GM13977 (cell line): Measurements from ENCODE around the gene IVD.

ENCODE experiments used
- DNase-seq: peaks from one replicate; pipeline ENCODE4 v3.0.0; 2012; ENCODE audit warnings: low spot score
- in situ Hi-C: fragments of 300-500 bp; cut with MboI; formaldehyde crosslinking; loops from one replicate; pipeline ENCODE4 v1.12.0; 2022; ENCODE audit warnings: low sequenced_read_pairs, low pct_unique_long_range_greater_than_20kb, mixed read lengths, inconsistent platforms; ENCODE audit not compliant: unreplicated experiment
- TF ChIP-seq, protein P1 (sequence below): IDR thresholded peaks from 2 replicates; pipeline ENCODE4 v1.5.1; 2012; ENCODE audit warnings: mild to moderate bottlenecking, control low read depth; ENCODE audit not compliant: insufficient read depth; ENCODE audit errors: extremely low read depth, missing control alignments

The IVD gene

DNA sequence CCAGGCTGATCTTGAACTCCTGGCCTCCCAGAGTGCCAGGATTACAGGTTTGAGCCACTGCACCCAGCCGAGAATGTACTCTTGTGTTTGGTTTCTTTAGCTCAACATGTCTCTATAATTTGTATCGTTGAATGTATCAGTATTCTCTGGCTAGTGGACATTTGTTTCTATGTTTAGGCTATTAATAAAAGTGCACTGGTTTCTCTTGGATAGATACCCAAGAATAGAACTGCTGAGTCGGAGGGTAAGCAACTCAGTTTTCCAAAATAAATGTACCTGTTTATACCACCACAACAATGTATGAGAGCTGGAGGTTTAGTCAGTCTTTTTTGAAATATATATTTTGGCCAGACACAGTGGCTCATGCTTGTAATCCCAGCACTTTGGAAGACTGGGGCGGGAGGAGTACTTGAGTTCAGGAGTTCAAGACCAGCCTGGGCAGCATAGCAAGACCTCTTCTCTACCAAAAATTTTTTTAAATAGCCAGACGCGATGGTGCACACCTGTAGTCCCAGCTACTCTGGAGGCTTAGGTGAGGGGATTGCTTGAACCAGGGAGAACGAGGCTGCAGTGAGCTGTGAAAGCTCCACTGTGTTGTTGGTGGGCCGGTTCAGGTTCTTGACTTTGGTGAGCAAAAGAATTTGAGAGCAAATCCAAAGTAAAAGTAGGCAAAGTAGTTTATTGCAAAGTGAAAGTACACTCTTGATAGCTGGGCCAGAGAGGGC, 7.7 kb upstream of the IVD start:
- in situ Hi-C loops: no loop called here
- DNase-seq: no peak
- TF ChIP-seq, protein P1, sequence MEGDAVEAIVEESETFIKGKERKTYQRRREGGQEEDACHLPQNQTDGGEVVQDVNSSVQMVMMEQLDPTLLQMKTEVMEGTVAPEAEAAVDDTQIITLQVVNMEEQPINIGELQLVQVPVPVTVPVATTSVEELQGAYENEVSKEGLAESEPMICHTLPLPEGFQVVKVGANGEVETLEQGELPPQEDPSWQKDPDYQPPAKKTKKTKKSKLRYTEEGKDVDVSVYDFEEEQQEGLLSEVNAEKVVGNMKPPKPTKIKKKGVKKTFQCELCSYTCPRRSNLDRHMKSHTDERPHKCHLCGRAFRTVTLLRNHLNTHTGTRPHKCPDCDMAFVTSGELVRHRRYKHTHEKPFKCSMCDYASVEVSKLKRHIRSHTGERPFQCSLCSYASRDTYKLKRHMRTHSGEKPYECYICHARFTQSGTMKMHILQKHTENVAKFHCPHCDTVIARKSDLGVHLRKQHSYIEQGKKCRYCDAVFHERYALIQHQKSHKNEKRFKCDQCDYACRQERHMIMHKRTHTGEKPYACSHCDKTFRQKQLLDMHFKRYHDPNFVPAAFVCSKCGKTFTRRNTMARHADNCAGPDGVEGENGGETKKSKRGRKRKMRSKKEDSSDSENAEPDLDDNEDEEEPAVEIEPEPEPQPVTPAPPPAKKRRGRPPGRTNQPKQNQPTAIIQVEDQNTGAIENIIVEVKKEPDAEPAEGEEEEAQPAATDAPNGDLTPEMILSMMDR: no peak

DNA sequence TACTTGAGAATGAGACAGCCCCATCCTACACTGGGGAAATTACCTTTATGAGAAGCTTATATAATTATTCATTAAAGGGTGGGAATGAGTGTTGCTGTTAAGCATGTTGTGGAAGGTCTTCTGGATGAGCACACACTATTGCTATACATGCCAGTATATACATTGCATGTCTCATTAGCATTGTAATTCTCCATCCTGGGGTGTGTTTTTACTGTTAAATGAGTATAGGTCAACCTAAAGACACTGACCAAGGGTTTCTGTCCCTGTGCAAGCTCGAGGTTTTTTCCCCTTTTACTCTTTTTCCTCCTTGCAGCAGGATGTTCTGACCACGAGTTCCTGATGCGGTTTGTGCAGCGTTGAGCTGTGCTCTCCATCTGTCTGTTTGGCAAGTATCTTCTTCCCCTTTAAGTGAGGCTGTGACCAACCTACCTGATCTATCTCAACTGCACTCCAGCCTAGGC, 7.2 kb upstream of the IVD start:
- in situ Hi-C loops: no loop called here
- DNase-seq: peak; percentile 47
- TF ChIP-seq, protein P1: no peak

DNA sequence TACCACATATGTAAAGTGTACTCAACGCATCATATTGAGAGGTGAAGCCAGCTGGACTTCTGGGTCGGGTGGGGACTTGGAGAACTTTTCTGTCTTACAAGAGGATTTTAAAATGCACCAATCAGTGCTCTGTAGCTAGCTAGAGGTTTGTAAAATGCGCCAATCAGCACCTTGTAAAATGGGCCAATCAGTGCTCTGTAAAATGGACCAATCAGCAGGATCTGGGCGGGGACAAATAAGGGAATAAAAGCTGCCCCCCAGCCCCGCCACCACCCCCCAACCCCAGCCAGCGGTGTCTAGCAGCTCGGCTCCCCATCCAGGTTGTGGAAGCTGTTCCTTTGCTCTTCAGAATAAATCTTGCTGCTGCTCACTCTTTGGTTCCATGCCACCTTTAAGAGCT, 6.2 kb upstream of the IVD start:
- in situ Hi-C loops: no loop called here
- DNase-seq: no peak
- TF ChIP-seq, protein P1: no peak

DNA sequence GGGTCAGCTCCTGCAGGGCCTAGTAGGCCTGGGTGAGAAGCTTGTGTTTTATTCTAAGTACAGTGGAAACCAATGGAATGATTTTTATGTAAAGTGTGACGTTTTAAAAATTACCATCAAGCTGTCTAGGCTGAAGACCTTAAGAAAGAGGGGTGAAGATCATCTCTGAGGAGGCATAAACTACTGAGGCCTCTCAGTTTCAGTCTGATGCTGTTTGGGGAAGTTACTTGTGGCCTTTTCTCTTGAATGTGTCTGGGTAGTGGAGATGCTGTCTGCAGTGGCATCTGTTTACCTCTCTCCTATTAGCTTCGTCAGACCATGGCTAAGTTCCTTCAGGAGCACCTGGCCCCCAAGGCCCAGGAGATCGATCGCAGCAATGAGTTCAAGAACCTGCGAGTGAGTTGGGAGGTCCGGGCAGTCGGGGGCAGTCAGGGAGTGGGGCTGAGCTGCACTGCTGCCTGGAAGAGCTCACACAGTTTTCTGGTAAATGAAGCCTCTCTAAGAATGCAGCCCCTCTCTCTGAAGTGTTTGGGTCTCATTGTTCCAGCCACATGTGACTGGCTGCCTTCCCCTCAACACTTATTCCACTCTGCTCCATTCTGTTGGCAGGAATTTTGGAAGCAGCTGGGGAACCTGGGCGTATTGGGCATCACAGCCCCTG, 1.9 kb downstream of the IVD start:
- TF ChIP-seq, protein P1: no peak
- peak; percentile 88 for DNase-seq
- in situ Hi-C loops: loop anchor here (25.0 kb wide), 1 partner anchor 370 kb away; the partner anchor contains the start of gene SRP14

DNA sequence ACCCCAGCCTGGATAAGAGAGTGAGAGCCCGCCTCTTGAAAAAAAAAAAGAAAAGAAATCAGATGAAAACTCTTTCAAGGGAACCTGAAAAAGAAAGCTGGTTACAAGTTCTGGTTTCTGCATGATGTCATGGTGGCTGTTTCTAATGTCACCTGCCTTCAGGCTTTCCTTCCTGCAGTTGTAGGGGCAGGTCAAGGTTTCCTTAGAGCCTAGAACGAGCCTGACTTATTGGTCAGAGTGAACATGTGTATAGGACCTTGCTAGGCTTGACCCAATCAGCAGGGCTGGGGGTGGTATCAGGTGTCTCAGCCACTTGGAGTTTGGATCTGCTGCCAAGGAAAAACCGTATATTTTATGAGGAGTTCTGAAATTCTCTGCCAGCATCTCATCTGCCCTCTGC, 3.8 kb downstream of the IVD start:
- in situ Hi-C loops: loop anchor here (25.0 kb wide), 1 partner anchor 372 kb away; the partner anchor contains the start of gene SRP14
- TF ChIP-seq, protein P1: no peak
- peak; percentile 86 for DNase-seq

DNA sequence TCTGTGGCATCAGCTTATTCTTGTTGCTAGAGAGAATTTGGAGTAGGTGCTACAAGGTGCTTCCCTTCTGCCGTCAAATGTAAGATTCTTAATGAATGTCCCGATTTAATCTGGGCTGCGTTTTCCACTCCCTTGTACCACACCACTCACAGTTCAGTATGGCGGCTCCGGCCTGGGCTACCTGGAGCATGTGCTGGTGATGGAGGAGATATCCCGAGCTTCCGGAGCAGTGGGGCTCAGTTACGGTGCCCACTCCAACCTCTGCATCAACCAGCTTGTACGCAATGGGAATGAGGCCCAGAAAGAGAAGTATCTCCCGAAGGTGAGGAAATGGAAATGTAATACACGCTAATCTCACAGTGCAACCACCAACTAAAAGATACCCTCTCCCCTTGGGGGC, 4.9 kb downstream of the IVD start:
- no peak for DNase-seq
- in situ Hi-C loops: loop anchor here (25.0 kb wide), 1 partner anchor 373 kb away; the partner anchor contains the start of gene SRP14
- TF ChIP-seq, protein P1: no peak
